ENCODE results near the gene GIMAP8.
A peak's percentile ranks its signal among the peaks of the same experiment; 100 is the strongest.

The GIMAP8 gene

DNA sequence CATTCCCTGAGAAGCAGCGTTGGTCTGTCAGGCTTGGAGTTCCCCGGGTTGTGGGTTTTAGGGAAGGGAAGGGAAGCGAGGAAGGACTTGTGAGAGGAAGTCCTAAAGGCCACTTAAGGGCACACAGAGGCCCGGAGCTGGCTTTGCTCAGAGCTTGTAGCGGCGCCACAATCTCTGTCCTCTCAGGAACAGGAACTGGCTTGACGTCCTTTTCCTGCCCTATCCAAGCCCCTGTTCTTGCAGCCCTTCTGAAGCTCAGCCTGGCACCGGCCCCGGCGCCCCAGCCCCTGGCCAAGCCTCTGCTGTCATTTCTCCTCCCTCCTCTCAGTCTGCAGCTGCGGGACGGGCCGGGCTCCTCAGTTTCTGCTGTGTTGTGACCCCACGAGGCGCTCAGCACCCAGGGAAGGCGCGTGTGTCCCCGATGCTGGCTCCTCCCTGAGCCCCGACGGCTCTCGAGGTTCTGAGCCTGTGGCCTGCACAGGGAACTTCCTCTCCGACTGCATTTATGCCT is at the start of gene GIMAP8:
Gene GIMAP8, plus strand, starts transcription at position 140 of the 511 bp plus-strand sequence. CDS start 16,069 bp downstream, outside the sequence.
- peak; percentile 50 for DNase-seq

DNA sequence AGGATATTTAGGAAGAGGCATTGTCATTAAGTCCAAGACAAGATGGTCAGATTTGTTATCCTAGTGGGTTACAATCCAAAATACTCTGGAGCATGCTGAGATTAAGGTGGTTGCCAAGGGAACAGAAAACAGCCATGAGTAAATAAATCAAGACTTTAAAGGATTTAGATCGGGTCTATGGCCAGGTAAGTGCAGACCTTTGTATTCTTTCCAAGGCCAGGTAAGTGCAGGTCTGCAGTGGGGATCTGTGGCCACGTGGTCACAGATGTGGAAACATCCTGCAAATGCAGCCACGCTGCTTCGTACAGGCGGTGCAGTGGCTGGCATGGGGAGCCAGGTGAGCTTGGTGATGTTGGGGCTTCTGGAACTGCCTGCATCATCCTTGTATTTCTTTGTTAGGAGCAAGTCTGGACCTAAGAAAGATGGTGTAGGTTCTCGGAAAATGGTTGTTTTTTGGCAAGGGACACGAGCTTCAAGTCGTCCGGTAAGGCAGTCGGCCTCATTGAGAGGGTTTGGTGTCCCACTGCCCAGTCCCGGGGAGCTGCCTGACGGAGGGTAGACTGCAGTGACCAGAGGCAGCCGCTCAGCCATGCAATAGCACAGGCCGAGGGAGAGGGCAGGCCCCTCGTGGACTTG is 49.5 kb upstream of the GIMAP8 start:
- DNase-seq: no peak

DNA sequence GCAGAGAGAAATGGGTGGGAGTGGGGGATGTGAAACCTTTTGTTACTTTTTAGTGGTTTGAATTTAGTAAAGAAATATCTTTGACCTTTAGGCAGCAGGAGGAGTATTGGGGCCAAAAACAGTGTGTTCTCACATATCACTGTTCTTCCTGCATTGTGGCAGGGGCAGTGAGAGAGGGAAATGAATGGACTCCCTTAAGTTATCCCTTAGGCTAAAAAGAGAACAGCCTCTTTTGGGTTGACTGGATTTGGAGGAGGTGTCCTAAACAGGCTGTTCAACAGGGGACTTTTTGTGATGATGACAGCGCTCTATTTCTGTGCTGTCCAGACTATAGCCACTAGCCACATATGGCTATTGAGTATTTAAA is 49.0 kb upstream of the GIMAP8 start:
- DNase-seq: no peak

DNA sequence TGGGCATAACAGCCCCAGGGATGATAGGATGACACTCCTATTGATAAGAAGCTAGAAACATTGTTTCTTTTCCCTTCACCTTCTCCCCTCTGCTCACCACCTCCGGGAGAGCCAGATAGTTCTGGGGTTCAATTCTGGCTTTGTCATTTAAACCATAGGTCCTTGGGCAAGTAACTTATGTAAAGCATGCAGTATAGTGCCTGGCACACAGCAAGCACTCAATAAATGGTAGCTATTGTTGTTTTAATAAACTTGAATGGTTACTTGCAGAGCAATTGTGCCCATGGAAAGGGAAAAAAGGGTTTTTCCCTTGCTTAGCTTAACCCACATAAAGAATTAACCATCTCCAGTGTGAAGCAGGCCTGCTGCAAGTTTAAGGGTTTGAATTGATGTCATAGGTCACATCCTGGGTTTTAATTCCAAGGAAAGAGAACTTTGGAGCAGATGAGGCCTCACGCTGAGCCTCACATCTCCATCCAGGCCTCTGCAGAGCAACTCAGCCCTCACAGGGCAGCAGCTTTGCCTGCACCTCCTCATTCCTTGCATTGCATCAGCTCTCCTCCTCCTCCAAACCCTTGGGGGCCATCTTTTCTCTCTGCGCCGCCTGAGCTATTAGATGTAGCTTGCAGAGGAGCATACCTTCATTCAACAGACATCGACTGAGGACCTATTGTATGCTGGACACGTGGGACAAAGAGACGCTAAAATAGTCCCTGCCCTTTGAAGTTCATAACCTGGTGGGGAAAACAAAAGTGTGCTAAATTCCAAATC is 48.4 kb upstream of the GIMAP8 start:
- DNase-seq: no peak

DNA sequence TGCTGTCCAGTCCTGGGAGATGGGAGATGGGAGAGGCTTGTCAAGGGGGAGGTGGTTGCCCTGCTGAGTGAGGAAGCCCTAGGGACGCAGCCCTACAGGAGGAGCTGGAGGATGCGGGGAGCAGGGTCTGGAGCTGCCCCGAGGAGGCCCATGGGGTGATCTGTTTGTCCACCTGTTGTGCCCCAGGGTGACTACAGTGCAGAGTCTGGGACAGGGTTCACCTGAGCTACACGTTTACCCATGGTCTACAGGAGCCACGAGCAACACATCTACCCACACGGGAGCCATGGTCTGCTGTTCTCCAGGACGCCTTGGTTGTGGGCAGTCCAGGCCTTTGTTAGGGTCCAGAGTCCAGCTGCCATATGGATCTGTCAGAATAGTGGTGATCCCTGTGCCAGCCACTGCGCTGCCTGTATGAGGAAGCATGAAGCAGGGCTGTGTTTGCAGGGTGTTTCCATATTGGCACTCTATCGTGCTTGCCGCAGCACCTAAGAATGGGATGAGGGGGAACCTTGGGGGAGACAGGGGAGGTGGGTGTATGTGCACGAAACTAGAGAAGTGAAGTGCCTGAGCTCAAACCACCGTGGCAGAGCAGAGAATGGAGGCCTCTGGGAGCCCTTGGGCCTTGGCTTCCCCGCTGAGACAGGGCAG is 47.6 kb upstream of the GIMAP8 start:
- DNase-seq: no peak

DNA sequence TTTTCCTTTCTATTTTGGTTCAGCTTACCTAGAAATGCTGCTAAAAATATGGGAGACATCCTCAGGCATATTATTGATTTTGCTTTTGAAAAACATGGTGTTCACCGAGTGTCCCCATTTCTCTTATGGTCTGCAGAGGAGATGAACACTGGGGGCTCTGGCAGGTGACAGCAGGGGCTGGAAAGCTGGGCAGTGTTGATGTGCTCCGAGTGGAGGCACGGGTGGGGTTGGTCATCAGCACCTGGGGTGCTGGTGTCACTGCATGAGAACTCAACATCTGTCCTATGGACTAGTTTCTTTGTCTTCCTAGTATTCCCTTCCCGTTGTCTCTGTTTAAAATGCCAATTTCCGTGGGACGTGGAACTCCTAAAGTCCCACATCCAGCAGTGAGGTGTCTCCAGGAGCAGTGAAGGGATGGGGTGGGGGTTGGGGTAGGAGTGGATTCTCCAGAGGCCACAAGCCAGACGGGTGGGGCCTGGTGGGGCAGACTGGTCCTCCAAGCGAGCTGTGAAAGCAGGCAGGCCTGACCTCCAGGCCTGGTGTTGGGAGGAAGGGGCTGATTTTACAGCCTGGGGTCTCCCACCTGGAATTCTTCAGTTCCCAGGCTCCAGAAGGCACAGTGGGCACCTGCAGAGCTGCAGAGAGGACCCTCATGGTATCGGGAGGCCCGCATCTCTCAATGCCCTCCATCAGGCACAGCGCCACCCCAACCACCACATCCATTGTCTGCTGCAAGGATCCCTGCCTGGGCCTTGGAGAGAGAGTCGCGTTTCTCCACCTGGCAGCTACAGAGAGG is 46.9 kb upstream of the GIMAP8 start:
- no peak for DNase-seq

DNA sequence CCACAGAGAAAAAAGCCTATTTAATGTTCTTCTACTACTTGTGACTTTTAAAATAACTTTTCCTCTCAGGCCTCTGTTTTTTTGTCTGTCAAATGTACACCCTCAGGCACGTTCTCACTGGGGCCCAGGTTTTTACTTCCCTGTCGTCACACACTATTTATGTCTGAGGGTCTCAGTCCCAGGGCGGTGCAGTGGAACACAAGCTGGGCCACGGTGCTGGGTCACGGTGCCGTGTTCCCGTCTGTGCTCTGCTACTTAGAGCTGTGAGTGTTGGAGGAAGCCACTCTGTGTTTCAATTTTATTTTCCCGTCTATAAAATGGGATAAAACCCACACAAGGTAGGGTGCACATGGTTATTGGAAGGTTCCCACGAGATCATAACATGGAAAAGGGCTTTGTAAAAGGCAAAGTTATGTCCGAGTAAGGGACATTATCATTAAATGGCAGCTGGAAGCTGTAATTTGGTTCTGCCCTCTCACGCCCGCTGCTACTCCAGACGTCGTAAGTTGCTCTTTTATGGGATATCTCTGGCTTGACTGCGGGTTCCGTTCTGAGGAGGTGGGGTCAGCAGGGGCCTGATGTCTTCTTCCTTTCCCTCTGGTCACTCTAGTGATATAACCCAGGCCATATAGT is 46.1 kb upstream of the GIMAP8 start:
- DNase-seq: no peak

DNA sequence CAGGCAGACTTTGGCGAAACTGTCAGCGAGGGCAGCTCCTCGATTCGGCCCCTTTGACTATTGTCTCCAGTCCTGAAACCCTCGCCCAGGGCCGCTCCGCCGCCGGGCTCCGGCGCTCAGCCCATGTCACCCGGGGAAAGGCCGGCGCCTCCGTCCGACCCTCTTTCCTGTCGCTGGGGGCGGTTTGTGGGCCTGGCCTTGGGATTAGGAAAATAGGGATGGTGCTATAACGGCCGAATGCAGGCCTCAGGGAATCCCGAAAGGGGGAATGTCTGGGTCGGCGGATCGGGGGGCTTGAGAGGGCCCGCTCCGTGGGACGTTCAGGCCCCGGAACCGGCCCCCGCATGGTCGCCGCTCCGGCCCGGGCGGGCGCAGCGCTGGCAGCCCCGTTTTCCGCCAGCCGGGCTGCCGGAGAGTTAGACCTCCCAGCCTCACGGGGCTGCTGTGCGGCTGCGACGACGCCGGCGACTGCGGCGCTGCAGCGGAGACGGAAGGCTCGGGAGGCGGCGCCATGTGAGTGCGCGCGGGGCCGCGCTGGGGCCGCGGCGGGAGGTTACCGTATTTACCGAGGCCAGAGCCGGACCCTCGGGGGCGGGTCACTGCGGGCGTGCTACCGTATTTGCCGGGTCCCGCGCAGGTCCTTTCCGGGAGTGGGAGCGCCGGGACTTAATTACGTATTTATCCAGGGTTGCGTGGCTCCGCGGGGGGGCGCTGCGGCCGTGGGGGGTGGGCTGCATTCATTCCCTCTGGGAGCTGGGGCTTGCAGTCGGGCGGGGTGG is 45.4 kb upstream of the GIMAP8 start:
- DNase-seq: peak; percentile 73

DNA sequence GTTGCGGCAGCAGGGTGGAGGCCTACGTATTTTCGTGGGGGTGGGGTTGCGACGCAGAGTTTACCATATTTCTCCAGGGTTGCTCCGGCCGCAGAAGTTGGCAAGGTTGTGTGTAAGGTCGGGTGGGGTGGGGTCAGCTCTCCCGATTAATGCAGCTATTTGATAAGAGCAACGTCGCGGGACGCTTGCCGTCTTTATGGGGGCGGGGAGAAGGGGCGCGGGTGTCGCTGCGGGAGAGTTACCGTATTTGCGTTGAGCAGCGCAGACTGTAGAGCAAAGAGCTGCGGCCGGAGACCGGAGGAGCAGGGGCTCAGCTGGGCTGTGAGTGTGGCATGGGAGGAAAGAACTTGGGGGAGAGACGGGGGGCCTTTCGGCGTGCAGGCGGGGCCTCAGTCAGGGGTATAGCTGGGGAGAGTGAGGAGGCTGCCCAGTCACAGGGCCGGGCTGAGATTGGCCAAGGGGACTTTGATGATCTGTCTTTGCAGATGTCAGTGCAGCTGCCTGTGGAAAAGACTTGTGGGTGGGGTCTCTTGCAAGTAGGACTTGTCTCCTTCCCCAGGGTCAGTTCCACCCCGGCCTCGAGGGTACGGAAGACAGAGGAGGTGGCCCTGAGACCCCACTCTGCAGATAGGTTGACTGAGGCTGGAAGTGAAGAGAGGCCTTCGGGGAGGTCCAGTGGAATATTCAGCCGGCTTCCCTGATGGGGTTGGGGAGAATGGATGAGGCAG is 44.7 kb upstream of the GIMAP8 start:
- DNase-seq: peak; percentile 36

DNA sequence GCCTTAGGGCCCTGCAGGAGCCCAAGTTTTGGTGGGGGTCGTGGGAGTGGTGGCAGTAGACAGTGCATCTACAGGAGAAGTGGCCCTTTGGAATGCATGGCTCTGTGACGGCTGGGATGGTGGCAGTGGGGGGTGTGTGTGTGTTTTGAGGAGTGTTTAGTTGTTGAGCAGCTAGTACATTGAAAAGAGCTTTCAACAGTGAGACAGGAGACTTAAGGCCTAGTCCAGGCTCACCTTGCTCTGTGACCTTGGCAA is 44.2 kb upstream of the GIMAP8 start:
- DNase-seq: no peak

DNA sequence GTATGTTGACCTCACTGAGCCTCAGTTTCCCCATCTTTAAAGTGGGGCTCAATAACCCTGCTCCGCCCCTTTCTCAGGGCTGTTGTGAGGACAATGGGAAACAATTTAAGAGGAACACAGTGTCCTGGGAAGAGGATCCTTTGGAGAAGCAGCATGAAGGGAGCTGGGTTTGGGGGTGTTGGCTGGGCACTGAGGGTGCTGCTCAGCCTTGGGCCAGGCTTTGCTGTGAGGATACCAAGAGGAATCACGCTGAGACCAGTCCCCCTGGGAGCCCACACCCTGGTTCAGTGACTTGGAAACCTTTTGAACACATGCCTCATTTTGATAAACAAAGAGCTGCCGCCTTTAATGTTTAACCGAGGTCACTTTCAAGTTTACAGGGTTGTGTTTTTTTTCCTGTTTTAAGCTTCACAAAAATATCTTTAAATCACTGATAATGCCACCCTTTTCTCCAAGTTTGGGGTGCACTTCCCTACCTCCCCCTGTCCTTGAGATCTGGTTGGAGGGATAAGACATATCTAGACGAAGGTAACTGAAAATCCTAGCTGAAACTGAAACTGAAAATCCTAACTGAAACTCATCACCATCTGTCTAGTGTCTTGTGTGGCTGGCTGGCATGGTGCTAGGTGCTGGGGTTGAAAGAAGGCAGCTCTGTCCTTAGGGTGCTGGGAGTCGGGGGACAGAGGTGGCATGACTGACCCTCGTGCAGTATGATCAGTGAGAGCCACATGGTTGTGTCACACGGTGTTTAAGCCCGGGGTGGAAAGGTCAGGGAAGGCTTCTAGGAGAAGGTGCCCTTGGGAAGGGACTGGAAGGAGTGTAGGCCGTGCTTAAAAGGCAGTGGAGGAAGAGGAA is 43.6 kb upstream of the GIMAP8 start:
- peak; percentile 25 for DNase-seq

DNA sequence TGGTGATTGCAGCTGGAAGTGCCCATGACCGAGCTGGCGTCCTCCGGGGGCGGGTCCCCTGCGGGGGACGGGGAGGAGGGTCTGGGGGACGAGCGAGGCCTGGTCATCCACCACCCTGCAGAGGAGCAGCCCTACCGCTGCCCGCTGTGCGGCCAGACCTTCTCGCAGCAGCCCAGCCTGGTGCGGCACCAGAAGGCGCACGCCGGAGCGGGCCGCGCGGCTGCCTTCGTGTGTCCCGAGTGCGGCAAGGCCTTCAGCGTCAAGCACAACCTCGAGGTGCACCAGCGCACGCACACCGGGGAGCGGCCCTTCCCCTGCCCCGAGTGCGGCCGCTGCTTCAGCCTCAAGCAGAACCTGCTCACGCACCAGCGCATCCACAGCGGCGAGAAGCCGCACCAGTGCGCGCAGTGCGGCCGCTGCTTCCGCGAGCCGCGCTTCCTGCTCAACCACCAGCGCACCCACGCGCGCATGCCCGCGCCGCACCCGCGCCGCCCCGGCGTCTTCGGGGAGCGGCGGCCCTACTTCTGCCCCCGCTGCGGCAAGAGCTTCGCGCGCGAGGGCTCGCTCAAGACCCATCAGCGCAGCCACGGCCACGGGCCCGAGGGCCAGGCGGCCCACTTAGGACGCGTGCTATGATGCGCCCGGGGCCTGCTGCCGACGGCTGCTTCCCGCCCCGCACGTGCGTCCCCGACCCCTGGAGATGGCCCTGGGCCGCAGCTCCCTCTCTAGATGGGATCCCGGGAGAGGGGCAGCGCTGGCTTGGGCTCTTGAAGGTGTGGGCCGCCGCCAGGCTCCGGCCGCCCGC is 42.6 kb upstream of the GIMAP8 start:
- no peak for DNase-seq

DNA sequence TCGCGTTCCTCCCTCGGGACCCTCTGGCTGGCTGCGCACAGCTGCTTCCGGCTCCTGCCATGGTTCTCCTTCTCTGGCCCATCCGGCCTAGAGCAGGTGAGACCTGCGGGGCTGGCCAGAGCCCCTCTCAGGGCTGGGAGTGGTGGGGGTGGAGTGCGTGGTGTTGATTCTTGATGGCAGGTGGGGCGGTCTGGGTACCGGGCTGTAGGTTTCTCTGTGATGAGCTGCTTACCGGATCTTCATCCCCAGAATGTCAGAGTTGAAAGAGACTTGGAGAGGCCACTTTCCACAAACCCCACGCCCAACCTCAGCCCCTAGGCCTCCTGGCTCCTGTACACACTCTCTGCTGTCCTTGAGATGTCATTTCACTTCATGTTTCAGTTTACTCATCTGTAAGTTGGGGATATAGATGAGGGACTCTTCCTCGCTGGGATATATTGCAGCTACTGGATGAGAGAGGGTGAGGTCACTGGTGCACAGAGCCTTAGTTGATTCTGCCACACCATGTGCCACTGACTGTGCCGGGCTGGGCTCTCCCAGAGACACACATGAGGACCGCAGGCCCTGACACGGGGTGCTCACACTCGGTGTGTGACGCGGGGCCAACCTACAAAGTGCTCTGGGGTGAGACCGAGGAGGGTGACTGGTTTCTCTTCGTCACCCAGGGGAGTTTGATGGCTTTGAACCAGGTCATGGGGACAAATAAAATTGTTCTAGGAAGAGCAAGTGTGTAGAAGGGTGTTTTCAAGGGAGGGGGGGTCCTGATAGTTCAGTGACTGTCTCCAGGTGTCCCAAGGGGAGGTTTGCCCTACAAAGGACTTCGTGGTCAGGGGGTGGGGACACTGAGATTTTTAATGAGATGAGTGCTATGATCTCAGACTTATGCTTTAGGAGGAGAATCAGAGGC is 41.8 kb upstream of the GIMAP8 start:
- DNase-seq: no peak

DNA sequence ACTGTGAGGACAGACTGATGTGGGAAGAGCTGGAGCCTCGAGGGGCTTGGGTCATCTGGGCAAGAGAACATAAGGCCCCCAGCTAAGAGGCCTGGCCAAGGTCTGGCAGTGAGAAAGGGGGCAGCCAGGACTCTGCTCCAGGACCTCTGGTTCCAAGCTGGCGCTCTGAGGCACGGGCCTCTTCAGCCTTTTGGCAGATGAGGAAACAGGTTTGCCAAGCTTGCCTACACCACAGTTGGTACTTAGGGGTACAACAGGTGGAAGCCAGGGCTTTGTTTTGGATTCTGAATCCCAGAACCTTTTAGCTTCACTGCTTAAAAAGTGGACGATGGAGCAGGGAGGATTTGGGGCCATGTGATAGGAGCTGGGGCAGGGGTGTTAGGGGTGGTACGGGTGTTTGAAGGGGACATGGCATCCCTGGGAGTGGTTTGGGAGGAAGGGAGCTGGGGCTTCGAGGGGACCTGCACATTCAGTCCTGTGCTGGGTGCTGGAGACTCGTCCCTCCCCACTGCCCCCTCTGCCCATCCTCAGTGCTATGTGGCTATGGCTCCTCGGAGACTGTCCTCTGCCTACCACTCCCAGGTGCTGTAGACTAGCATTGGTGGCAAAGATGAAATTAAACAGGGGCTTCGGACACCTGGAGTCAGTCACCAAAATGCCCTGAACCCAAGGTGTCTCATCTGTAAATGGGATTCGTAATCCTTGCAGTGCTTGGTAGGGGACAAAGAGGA is 41.0 kb upstream of the GIMAP8 start:
- DNase-seq: no peak

DNA sequence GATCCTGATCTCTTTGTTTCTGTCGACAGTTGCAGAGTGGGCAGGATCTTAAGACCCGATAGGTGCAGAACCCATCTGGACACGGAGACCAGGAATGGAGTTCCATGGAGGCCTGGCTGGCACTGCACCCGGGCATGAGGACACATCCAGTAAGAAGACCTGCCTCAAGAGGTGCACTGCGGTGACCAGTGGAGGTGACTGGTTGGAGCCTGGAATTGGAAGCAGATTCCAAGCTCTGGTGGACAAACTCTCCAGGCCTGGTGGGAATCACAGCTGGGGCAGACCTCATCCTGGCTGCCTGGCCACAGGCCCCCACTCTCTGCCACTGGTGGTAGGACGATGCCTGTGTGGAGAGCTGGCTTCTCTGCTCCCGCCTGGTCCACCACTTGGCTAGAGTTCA is 40.3 kb upstream of the GIMAP8 start:
- no peak for DNase-seq

DNA sequence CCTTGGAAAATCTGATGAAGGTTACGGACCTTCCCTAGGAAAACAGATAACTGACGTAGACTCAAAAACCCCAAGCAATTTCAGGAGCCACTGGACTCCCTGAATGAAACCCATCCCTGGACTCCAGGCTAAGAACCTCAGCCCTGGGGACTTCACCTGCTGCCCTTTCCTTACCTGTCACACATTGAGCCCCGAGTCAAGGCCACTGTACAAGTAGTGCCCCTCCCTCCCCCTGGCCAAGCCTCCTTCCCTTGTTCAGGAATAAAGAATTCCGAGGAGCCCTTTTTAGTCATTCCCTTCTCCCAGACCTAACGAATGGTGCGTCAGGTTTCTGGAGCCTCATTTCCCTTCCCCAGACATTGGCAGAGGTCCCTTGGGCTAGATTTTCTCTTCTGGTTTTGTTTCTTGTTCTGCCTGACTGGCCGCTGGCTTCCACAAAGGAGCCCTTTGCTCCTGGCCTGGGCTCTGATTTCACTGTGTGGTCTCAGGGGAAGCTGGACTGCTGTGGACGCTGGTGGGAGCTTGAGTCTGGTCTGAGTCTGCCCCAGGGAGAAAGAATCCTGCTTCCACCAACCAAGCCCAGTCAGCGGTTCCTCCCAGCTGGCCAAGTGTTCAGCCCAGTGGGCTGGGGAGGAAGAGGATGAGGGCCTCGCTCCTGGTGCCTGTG is 39.6 kb upstream of the GIMAP8 start:
- DNase-seq: no peak

DNA sequence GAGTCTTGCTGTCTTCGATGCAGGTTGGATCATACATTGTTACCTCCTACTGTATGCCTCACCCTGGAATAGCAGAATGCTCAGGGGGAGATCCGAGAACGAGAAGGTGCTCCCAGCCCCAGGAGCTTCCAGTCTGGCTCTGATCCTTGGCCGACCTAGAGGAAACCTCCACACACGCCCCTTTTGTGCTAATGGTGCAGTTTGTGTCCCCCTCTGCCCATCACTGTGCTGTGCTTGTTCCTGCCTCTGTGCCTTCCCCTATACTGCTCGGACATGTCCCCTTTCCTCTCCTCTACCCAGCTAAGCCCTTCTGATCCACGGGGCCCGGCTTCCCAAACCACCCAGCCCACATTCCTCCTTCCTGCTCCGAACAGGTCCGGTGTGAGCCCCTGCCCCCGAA is 38.8 kb upstream of the GIMAP8 start:
- no peak for DNase-seq
